K562 (cell line): ENCODE measurements around the gene FKBP2. TPM values are rescaled to one million over a fixed set of nuclear protein-coding genes. Genes with fewer than 3 reads are reported as not detected.

Experiments
- ETV1 ChIP-seq: fragments of 450-650 bp; conservative IDR thresholded peaks from 2 replicates; pipeline ENCODE4 v1.6.1; 2016; ENCODE audit warnings: missing genetic modification characterization, control low read depth, low read depth, missing compliant biosample characterization
- GTF2E2 ChIP-seq: fragments of 200-800 bp; sonication (Bioruptor generic); IDR thresholded peaks from 2 replicates; pipeline ENCODE4 v1.6.1; 2016; ENCODE audit warnings: missing genetic modification characterization, missing compliant biosample characterization
- MAZ ChIP-seq, 2 experiments: fragments of 450-650 bp in 1 of 2; sonication (generic) in 1 of 2; formaldehyde crosslinking; IDR thresholded peaks in 1 of 2; conservative IDR thresholded peaks in 1 of 2; 2 replicates each; pipeline versions ENCODE4 v1.4.0 to v1.5.0; 2020; ENCODE audit warnings: mild to moderate bottlenecking in 1 of 2, missing genetic modification reagents in 1 of 2
- RAD21 ChIP-seq, 2 experiments: fragments of 250-450 bp in 1 of 2; fragments of 450-650 bp in 1 of 2; sonication (Bioruptor Pico) in 1 of 2; formaldehyde crosslinking in 1 of 2; IDR thresholded peaks in 1 of 2; conservative IDR thresholded peaks in 1 of 2; 2 replicates each; pipeline versions ENCODE4 v1.4.0 to v1.8.0; 2020 to 2022; ENCODE audit warnings: mild to moderate bottlenecking in 2 of 2, moderate library complexity in 1 of 2
- SMAD2 ChIP-seq: fragments of 150-350 bp; IDR thresholded peaks from 2 replicates; pipeline ENCODE4 v1.6.1; 2014; ENCODE audit warnings: low read depth, mild to moderate bottlenecking, low read length
- polyA plus RNA-seq, 8 experiments: library from polyadenylated mRNA; depleted of rRNA in 4 of 8; stranded (reverse) in 5 of 8; unstranded in 3 of 8; fragments of >200 nt; fragmentation: Nextera tagmentation in 2 of 8; fragmentation: Illumina TruSeq in 1 of 8; extraction: Ambion mirVana in 2 of 8; extraction: Trizol in 1 of 8; gene quantifications; 2 replicates each; pipeline versions ENCODE4 v1.2.1 to v1.2.3, GENCODE V29; 2011 to 2014; ENCODE audit warnings: inconsistent platforms in 1 of 8, missing spikeins in 1 of 8
- total RNA-seq, 7 experiments: library from RNA; depleted of rRNA in 6 of 7; stranded (reverse); fragments of >200 nt in 6 of 7; fragmentation: Illumina TruSeq in 2 of 7; extraction: Trizol in 2 of 7; gene quantifications; 2 replicates each; pipeline versions ENCODE4 v1.2.1 to v1.2.3, GENCODE V29; 2011 to 2021; ENCODE audit warnings: low replicate concordance in 1 of 7
- TF ChIP-seq, protein P1 (sequence below), 2 experiments: IDR thresholded peaks in 1 of 2; conservative IDR thresholded peaks in 1 of 2; 2 replicates each; pipeline ENCODE4 v1.6.1; 2016; ENCODE audit warnings: low read depth in 2 of 2, mild to moderate bottlenecking in 1 of 2, missing compliant biosample characterization in 1 of 2, missing genetic modification characterization in 1 of 2, moderate library complexity in 1 of 2
- TF ChIP-seq, protein P2 (sequence below): fragments of 200-800 bp; sonication (Bioruptor generic); IDR thresholded peaks from 2 replicates; pipeline ENCODE4 v1.6.1; 2017; ENCODE audit warnings: missing genetic modification characterization, missing compliant biosample characterization
- TF ChIP-seq, protein P3 (sequence below): fragments of 450-650 bp; IDR thresholded peaks from 2 replicates; pipeline ENCODE4 v1.6.1; 2018; ENCODE audit warnings: mild to moderate bottlenecking, low read depth; ENCODE audit not compliant: partially characterized antibody
- TF ChIP-seq, protein P4 (sequence below): fragments of 450-650 bp; IDR thresholded peaks from 2 replicates; pipeline ENCODE4 v1.6.1; 2017; ENCODE audit warnings: antibody characterized with exemption
- TF ChIP-seq, protein P5 (sequence below): sonication (generic); formaldehyde crosslinking; IDR thresholded peaks from 2 replicates; pipeline ENCODE4 v1.8.1; 2022; ENCODE audit warnings: missing genetic modification reagents

The FKBP2 gene
- total and polyA plus RNA-seq, 9 of the 15 experiments (the other 6 are each of a cell fraction or from before 2014, with no cell fraction given): 3.5 to 151 (median 58.1) TPM

DNA sequence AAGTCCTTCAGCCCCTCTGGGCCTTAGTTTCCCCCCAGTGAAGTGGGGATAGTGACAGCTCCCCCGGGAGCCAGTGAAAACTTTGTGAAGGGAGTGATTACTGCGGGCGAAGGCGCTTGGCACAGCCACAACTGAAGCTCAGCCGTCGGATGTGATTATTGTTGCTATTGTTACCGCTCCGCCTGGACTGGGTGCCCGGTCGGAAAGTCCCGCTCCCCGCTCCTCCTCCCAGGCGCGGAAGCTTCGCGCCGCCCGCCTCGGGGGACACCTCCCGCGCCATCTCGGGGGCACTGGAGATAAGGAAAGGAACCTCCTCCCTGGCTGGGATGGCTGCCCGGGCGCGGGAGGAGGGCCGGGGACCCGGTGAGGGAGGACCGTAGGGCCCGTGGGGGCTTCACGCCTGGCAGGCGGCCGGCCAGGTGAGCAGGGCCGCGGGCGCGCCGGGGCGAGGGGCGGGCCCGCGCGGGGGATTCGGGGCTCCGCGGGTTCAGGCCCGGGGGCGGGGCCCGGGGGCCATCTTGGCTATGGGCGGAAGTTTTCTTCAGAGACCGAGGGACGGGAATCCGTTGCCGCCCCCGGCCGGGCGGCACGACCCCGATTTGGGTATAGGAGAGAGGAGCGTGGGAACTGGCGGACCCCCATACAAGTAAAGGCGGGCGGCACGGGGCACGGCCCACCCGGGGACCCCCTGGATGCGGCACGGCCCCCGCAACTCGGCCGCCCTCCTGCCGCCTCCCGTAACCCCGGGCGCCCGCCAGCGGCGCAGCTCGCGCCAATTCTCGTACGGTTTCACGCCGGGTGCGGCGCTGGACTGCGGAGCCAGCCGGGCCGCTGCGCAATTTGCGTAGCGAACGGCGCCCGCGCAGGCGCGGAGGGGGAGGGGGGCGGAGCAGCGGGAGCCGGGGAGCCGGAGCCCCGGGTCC lies 44.3 kb downstream of the FKBP2 start, which contains the start of gene GPR137 (continued):
- TF ChIP-seq, protein P1, sequence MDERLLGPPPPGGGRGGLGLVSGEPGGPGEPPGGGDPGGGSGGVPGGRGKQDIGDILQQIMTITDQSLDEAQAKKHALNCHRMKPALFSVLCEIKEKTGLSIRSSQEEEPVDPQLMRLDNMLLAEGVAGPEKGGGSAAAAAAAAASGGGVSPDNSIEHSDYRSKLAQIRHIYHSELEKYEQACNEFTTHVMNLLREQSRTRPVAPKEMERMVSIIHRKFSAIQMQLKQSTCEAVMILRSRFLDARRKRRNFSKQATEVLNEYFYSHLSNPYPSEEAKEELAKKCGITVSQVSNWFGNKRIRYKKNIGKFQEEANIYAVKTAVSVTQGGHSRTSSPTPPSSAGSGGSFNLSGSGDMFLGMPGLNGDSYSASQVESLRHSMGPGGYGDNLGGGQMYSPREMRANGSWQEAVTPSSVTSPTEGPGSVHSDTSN (CRISPR knock-in tag; IDR thresholded peaks at IDR 0.05; ENCODE audit: low read depth): no peak
- TF ChIP-seq, protein P1 (tag; conservative IDR thresholded peaks at IDR 0.05; ENCODE audit: low read depth): no peak
- TF ChIP-seq RAD21 (CRISPR knock-in tag; conservative IDR thresholded peaks at IDR 0.05 in 1 of 2, IDR thresholded peaks at IDR 0.05 in 1 of 2): 0 out of 4 replicates have a peak, but pooled peaks of 1 of the 2 experiments have one; percentile 7
- TF ChIP-seq, protein P2, sequence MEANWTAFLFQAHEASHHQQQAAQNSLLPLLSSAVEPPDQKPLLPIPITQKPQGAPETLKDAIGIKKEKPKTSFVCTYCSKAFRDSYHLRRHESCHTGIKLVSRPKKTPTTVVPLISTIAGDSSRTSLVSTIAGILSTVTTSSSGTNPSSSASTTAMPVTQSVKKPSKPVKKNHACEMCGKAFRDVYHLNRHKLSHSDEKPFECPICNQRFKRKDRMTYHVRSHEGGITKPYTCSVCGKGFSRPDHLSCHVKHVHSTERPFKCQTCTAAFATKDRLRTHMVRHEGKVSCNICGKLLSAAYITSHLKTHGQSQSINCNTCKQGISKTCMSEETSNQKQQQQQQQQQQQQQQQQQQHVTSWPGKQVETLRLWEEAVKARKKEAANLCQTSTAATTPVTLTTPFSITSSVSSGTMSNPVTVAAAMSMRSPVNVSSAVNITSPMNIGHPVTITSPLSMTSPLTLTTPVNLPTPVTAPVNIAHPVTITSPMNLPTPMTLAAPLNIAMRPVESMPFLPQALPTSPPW (CRISPR knock-in tag): peak; percentile 76
- TF ChIP-seq ETV1: no peak
- TF ChIP-seq, protein P3, sequence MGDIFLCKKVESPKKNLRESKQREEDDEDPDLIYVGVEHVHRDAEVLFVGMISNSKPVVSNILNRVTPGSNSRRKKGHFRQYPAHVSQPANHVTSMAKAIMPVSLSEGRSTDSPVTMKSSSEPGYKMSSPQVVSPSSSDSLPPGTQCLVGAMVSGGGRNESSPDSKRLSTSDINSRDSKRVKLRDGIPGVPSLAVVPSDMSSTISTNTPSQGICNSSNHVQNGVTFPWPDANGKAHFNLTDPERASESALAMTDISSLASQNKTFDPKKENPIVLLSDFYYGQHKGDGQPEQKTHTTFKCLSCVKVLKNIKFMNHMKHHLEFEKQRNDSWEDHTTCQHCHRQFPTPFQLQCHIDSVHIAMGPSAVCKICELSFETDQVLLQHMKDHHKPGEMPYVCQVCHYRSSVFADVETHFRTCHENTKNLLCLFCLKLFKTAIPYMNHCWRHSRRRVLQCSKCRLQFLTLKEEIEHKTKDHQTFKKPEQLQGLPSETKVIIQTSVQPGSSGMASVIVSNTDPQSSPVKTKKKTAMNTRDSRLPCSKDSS: no peak
- TF ChIP-seq SMAD2: no peak
- TF ChIP-seq MAZ (CRISPR knock-in tag; conservative IDR thresholded peaks at IDR 0.05 in 1 of 2, IDR thresholded peaks at IDR 0.05 in 1 of 2): peak; percentile 32 to 75; a peak in 2 of 4 replicates
- TF ChIP-seq, protein P4, sequence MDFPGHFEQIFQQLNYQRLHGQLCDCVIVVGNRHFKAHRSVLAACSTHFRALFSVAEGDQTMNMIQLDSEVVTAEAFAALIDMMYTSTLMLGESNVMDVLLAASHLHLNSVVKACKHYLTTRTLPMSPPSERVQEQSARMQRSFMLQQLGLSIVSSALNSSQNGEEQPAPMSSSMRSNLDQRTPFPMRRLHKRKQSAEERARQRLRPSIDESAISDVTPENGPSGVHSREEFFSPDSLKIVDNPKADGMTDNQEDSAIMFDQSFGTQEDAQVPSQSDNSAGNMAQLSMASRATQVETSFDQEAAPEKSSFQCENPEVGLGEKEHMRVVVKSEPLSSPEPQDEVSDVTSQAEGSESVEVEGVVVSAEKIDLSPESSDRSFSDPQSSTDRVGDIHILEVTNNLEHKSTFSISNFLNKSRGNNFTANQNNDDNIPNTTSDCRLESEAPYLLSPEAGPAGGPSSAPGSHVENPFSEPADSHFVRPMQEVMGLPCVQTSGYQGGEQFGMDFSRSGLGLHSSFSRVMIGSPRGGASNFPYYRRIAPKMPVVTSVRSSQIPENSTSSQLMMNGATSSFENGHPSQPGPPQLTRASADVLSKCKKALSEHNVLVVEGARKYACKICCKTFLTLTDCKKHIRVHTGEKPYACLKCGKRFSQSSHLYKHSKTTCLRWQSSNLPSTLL: no peak
- TF ChIP-seq GTF2E2: peak; percentile 80; the same call in 1 of the 2 replicates
- TF ChIP-seq, protein P5, sequence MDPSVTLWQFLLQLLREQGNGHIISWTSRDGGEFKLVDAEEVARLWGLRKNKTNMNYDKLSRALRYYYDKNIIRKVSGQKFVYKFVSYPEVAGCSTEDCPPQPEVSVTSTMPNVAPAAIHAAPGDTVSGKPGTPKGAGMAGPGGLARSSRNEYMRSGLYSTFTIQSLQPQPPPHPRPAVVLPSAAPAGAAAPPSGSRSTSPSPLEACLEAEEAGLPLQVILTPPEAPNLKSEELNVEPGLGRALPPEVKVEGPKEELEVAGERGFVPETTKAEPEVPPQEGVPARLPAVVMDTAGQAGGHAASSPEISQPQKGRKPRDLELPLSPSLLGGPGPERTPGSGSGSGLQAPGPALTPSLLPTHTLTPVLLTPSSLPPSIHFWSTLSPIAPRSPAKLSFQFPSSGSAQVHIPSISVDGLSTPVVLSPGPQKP (CRISPR knock-in tag): no peak
